Testis (tissue), 2 donors: ENCODE data around the gene CAMTA1.

ENCODE experiments used
- CTCF ChIP-seq, 3 experiments: fragments of 450-650 bp in 2 of 3; fragments of 200-600 bp in 1 of 3; sonication (generic) in 1 of 3; IDR thresholded peaks; one replicate each; pipeline ENCODE4 v1.5.1; 2016 to 2019; ENCODE audit warnings: antibody characterized with exemption in 3 of 3, mild to moderate bottlenecking in 2 of 3, moderate library complexity in 1 of 3
- POLR2A ChIP-seq: fragments of 450-650 bp; IDR thresholded peaks from one replicate; pipeline ENCODE4 v1.6.1; 2017; ENCODE audit warnings: antibody characterized with exemption, mild to moderate bottlenecking, moderate library complexity

GRCh38 chr1:7785108-7785507, 999.9 kb downstream of the CAMTA1 start:
- TF ChIP-seq CTCF (IDR thresholded peaks at IDR 0.05) (no peak), POLR2A (no peak)
